22Rv1 (cell line): Measurements from ENCODE around the gene LRIT1.

Experiments used
- ZFX ChIP-seq: fragments of 450-650 bp; IDR thresholded peaks from 2 replicates; pipeline ENCODE4 v1.6.1; 2017; ENCODE audit warnings: antibody characterized with exemption, borderline replicate concordance
- TF ChIP-seq, protein P1 (sequence below): fragments of 450-650 bp; IDR thresholded peaks from 2 replicates; pipeline ENCODE4 v1.5.1; 2017; ENCODE audit warnings: mild to moderate bottlenecking

DNA sequence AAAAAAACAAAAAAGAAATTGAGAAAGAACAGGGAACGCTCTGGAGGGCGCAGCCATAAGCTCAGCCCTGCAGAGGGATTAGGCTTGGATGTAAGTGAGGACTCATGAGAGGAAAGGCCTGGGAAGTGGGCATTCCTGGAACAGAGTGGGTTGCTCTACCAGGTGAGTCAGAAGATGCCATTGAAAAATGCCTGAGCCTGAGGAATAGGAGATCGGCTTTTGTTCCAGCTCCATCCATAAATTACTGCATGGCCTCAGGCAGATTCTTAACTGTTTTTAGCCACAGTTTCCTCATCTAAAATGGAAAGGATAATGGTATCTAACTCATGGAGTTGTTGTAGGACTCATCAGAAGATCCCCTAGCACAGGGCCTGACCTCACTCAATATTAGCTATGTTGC is 2.4 kb upstream of the LRIT1 start:
- TF ChIP-seq, protein P1, sequence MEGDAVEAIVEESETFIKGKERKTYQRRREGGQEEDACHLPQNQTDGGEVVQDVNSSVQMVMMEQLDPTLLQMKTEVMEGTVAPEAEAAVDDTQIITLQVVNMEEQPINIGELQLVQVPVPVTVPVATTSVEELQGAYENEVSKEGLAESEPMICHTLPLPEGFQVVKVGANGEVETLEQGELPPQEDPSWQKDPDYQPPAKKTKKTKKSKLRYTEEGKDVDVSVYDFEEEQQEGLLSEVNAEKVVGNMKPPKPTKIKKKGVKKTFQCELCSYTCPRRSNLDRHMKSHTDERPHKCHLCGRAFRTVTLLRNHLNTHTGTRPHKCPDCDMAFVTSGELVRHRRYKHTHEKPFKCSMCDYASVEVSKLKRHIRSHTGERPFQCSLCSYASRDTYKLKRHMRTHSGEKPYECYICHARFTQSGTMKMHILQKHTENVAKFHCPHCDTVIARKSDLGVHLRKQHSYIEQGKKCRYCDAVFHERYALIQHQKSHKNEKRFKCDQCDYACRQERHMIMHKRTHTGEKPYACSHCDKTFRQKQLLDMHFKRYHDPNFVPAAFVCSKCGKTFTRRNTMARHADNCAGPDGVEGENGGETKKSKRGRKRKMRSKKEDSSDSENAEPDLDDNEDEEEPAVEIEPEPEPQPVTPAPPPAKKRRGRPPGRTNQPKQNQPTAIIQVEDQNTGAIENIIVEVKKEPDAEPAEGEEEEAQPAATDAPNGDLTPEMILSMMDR, result no peak
- TF ChIP-seq ZFX, result no peak
